ENCODE results near the gene IP6K2. TPM values are rescaled to one million over a fixed set of nuclear protein-coding genes. Genes with fewer than 3 reads are reported as not detected.

Gene IP6K2
- total RNA-seq, 1 donor from 2014 or later, result 145 TPM

- no peaks in the 10 kb centered on the region for H3K9me3 Mint-ChIP-seq
- DNase-seq (ENCODE audit: extremely low spot score, unreplicated experiment), result no peak
- H3K27ac Mint-ChIP-seq, result peak overlapping the region; percentile 73
- peaks cover 10% of the 10 kb centered on the region for H3K4me1 Mint-ChIP-seq (ENCODE audit: unreplicated experiment)
- peaks cover 29% of the 10 kb centered on the region for H3K36me3 Mint-ChIP-seq
- H3K4me3 Mint-ChIP-seq, result no peak overlapping the region
- TF ChIP-seq CTCF (conservative IDR thresholded peaks at IDR 0.05), result no peak
- H3K27me3 Mint-ChIP-seq, result no peaks in the 10 kb centered on the region
Observed at GRCh38 chr3:48695393-48695753, 21.6 kb downstream of the IP6K2 start.

GRCh38 chr3:48694610-48695392, 22.2 kb downstream of the IP6K2 start:
- Mint-ChIP-seq H3K27ac (peak overlapping the region; percentile 73), H3K36me3 (peaks cover 29% of the 10 kb centered on the region), H3K4me1 (ENCODE audit: unreplicated experiment) (peaks cover 10% of the 10 kb centered on the region), H3K4me3 (peak overlapping the region; percentile 26), H3K27me3 (no peaks in the 10 kb centered on the region), H3K9me3 (no peaks in the 10 kb centered on the region)
- DNase-seq (ENCODE audit: extremely low spot score, unreplicated experiment), result no peak
- no peak for TF ChIP-seq CTCF (conservative IDR thresholded peaks at IDR 0.05)

GRCh38 chr3:48693826-48694225, 23.2 kb downstream of the IP6K2 start:
- Mint-ChIP-seq H3K4me3 (no peak overlapping the region), H3K27ac (no peak overlapping the region), H3K4me1 (ENCODE audit: unreplicated experiment) (peaks cover 10% of the 10 kb centered on the region), H3K9me3 (no peaks in the 10 kb centered on the region), H3K36me3 (peaks cover 23% of the 10 kb centered on the region), H3K27me3 (no peaks in the 10 kb centered on the region)
- DNase-seq (ENCODE audit: extremely low spot score, unreplicated experiment), result no peak
- no peak for TF ChIP-seq CTCF (conservative IDR thresholded peaks at IDR 0.05)

- Mint-ChIP-seq H3K4me3 (no peak overlapping the region), H3K4me1 (ENCODE audit: unreplicated experiment) (peaks cover 10% of the 10 kb centered on the region), H3K9me3 (no peaks in the 10 kb centered on the region), H3K27ac (no peak overlapping the region), H3K36me3 (peaks cover 24% of the 10 kb centered on the region), H3K27me3 (no peaks in the 10 kb centered on the region)
- no peak for DNase-seq (ENCODE audit: extremely low spot score, unreplicated experiment)
- TF ChIP-seq CTCF (conservative IDR thresholded peaks at IDR 0.05), result no peak
Observed at GRCh38 chr3:48692551-48692950, 24.5 kb downstream of the IP6K2 start.

- H3K36me3 Mint-ChIP-seq, result peaks cover 27% of the 10 kb centered on the region
- H3K27me3 Mint-ChIP-seq, result no peaks in the 10 kb centered on the region
- peak overlapping the region; percentile 21 for H3K4me3 Mint-ChIP-seq
- no peaks in the 10 kb centered on the region for H3K9me3 Mint-ChIP-seq
- no peak for DNase-seq (ENCODE audit: extremely low spot score, unreplicated experiment)
- peaks cover 9% of the 10 kb centered on the region for H3K4me1 Mint-ChIP-seq (ENCODE audit: unreplicated experiment)
- peak overlapping the region; percentile 64 for H3K27ac Mint-ChIP-seq
- no peak for TF ChIP-seq CTCF (conservative IDR thresholded peaks at IDR 0.05)
Observed at GRCh38 chr3:48690846-48691458, 26.1 kb downstream of the IP6K2 start.

All from type B pancreatic cell (in vitro differentiated cells).